MCF 10A (cell line): ENCODE data around the gene UPK3A. TPM values are rescaled to one million over a fixed set of nuclear protein-coding genes. Genes with fewer than 3 reads are reported as not detected.

Experiments
- BruUV-seq: library from RNA; stranded (reverse); fragments of 400-500 nt; replicated peaks from 2 replicates; lab custom pipeline; 2021; lab: Mats Ljungman, UMichigan
- CTCF ChIA-PET: fragments of 300-600 bp; sonication (Branson Sonifier 250); formaldehyde crosslinking; extraction: SDS; loops from one replicate; lab custom pipeline; 2021; ENCODE audit warnings: antibody characterized with exemption, inconsistent platforms; lab: Yijun Ruan, JAX
- POLR2A ChIA-PET: fragments of 300-600, 350-650 bp; sonication (Branson Sonifier 250); formaldehyde crosslinking; extraction: SDS; loops from one replicate; lab custom pipeline; 2020; ENCODE audit warnings: antibody characterized with exemption, inconsistent platforms; lab: Yijun Ruan, JAX
- DNase-seq: peaks from one replicate; pipeline ENCODE4 v3.0.0-alpha.2; 2018; ENCODE audit not compliant: unreplicated experiment
- H3K27ac Mint-ChIP-seq: one replicate; pipeline ENCODE4 v1.8.0; 2022; ENCODE audit warnings: mild to moderate bottlenecking, low read depth, mixed read lengths; ENCODE audit not compliant: unreplicated experiment
- H3K27me3 Mint-ChIP-seq: one replicate; pipeline ENCODE4 v1.8.0; 2022; ENCODE audit warnings: mixed read lengths; ENCODE audit not compliant: insufficient read depth, unreplicated experiment
- H3K36me3 Mint-ChIP-seq: one replicate; pipeline ENCODE4 v1.8.0; 2022; ENCODE audit warnings: mild to moderate bottlenecking, moderate library complexity, mixed read lengths; ENCODE audit not compliant: insufficient read depth, unreplicated experiment
- H3K4me1 Mint-ChIP-seq: one replicate; pipeline ENCODE4 v1.8.0; 2022; ENCODE audit warnings: mixed read lengths; ENCODE audit not compliant: insufficient read depth, unreplicated experiment
- H3K4me3 Mint-ChIP-seq: one replicate; pipeline ENCODE4 v1.8.0; 2022; ENCODE audit warnings: mild to moderate bottlenecking, moderate library complexity, mixed read lengths; ENCODE audit not compliant: unreplicated experiment
- H3K9me3 Mint-ChIP-seq: one replicate; pipeline ENCODE4 v1.8.0; 2022; ENCODE audit warnings: mixed read lengths; ENCODE audit not compliant: unreplicated experiment
- intact Hi-C: fragments of 100-400 bp; cut with micrococcal nuclease; formaldehyde crosslinking; loops from 2 replicates; pipeline ENCODE4 v1.14.1; 2022
- total RNA-seq: library from RNA; stranded (reverse); gene quantifications from 2 replicates; pipeline ENCODE4 v1.2.3, GENCODE V29; 2022
- TF ChIP-seq, protein P1 (sequence below): fragments of 200-600 bp; IDR thresholded peaks from one replicate; pipeline ENCODE4 v1.8.0; 2022; ENCODE audit warnings: antibody characterized with exemption, mild to moderate bottlenecking; ENCODE audit not compliant: unreplicated experiment

UPK3A gene
- total RNA-seq, 1 experiment from 2014 or later, result not detected

DNA sequence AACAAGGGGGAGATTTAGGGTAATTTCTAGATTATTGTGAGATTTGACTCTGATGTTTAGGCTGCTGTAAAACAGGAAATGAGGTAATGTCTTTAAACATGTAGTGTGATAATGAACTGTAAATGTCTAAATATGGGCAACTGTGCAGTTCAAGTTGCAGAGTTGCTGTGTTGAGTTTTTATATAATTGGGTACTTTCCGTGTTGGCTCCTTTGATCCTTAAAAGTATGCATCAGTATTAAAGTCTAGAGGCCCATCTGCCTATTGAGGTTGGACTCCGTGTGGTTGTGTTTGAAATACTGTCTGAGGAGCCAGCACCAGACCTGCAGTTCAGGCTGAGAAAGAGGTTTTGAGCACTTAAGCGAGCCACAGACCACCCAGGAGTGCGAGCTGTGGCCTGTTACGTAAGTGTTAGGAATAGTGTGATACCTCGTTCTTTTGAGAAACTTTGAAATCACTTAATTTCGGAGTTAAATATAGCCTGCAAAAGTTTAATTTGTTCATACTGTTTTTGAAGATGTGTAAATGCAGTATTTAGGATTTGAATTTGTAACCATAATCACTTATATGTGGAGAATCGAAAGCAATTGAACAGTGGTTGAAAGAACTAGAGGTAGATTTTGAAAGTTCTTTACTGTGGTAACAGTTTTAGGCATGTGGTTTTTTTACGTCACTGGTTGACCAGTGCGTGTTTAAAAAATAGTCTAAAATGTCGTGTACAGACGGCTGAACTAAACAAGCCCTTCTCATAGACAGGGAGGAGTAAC is 34.0 kb downstream of the UPK3A start:
- Mint-ChIP-seq H3K27me3 (no peaks in the 10 kb centered on the region), H3K4me3 (no peak overlapping the region), H3K9me3 (no peaks in the 10 kb centered on the region), H3K4me1 (peaks cover 15% of the 10 kb centered on the region), H3K36me3 (peaks cover 16% of the 10 kb centered on the region), H3K27ac (no peak overlapping the region)
- DNase-seq, result no peak
- BruUV-seq, result no TSS peak
- ChIA-PET POLR2A (interaction anchor here (0.7 kb wide), 1 partner anchor 219 kb away, joined by 3 read pairs; no protein-coding TSS in a partner anchor), CTCF (interaction anchor here (0.6 kb wide), 1 partner anchor 10 kb away, joined by 3 read pairs; no protein-coding TSS in a partner anchor)
- intact Hi-C loops, result no loop called here
- TF ChIP-seq, protein P1, sequence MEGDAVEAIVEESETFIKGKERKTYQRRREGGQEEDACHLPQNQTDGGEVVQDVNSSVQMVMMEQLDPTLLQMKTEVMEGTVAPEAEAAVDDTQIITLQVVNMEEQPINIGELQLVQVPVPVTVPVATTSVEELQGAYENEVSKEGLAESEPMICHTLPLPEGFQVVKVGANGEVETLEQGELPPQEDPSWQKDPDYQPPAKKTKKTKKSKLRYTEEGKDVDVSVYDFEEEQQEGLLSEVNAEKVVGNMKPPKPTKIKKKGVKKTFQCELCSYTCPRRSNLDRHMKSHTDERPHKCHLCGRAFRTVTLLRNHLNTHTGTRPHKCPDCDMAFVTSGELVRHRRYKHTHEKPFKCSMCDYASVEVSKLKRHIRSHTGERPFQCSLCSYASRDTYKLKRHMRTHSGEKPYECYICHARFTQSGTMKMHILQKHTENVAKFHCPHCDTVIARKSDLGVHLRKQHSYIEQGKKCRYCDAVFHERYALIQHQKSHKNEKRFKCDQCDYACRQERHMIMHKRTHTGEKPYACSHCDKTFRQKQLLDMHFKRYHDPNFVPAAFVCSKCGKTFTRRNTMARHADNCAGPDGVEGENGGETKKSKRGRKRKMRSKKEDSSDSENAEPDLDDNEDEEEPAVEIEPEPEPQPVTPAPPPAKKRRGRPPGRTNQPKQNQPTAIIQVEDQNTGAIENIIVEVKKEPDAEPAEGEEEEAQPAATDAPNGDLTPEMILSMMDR, result no peak

DNA sequence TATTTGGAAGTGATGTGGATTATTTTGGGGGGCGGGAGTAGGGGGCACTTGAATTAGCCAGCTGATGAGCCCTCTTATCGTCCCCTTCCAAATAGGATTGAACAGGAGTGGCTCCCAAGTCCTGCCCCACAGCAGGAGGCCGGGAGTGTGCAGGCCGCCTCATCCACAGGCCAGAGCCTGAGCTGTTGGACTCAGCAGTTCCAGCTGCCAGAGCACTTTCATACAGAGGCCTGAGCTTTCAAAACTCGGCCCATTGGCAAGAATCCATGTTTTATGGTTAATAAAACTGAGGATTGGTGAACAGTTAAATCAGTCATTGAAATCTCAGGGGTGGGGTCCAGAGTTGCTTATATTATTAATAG is 34.6 kb downstream of the UPK3A start:
- Mint-ChIP-seq H3K4me3 (no peak overlapping the region), H3K36me3 (peaks cover 21% of the 10 kb centered on the region), H3K27me3 (no peaks in the 10 kb centered on the region), H3K9me3 (no peaks in the 10 kb centered on the region), H3K27ac (no peak overlapping the region), H3K4me1 (peaks cover 15% of the 10 kb centered on the region)
- intact Hi-C loops, result no loop called here
- POLR2A ChIA-PET, result interaction anchor here (0.7 kb wide), 1 partner anchor 218 kb away, joined by 3 read pairs; no protein-coding TSS in a partner anchor
- CTCF ChIA-PET, result no interaction called here
- TF ChIP-seq, protein P1, result no peak
- BruUV-seq, result no TSS peak
- DNase-seq, result no peak

DNA sequence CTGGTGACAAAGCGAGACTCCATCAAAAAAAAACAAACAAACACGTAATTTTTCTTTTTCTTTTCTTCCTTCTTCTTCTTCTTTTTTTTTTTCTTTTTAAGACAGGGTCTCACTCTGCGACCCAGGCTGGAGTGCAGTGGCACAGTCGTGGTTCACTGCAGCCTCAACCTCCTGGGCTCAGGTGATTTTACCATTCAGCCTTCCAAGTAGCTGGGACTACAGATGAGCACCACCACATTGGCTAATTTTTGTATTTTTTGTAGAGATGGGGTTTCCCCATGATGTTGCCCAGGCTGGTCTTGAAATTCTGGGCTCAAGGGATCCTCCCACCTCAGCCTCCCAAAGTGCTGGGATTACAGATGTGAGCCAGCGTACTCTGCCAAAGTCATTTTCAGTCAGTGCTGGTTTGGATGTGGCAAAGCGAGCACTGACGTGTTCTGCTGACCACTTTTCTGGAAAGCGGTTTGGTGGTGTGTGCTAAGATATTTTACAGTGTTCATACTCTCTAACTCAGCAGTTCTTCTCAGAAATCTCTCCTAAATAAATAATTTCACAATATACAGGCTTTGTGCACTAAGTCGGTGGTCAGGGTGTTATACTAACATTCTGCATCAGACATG is 35.7 kb downstream of the UPK3A start:
- Mint-ChIP-seq H3K4me3 (no peak overlapping the region), H3K9me3 (no peaks in the 10 kb centered on the region), H3K4me1 (peaks cover 15% of the 10 kb centered on the region), H3K27me3 (no peaks in the 10 kb centered on the region), H3K36me3 (peaks cover 27% of the 10 kb centered on the region), H3K27ac (no peak overlapping the region)
- ChIA-PET POLR2A (no interaction called here), CTCF (no interaction called here)
- BruUV-seq, result no TSS peak
- DNase-seq, result no peak
- TF ChIP-seq, protein P1, result no peak
- intact Hi-C loops, result no loop called here

DNA sequence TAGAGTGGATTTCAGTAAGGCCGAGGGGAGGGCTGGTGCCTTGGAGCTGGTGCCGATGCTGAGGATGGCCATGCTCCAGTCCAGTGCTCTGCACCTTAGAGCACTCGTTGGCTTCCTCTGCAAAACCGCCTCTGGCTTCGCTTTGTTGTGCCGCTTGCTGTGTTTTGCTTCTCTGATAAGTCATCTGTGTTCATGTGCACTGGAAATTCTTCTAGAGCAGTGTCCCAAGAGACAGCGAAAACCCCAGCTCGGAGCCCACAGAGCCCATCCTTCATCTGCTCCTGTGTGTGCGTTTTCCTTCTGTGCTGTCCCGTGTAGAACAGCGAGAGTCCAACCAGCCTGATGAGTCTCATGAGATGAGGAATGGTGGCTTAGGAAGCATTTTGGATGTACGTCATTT is 37.1 kb downstream of the UPK3A start:
- H3K36me3 Mint-ChIP-seq, result peaks cover 29% of the 10 kb centered on the region
- peaks cover 15% of the 10 kb centered on the region for H3K4me1 Mint-ChIP-seq
- intact Hi-C loops, result no loop called here
- TF ChIP-seq, protein P1, result no peak
- no peaks in the 10 kb centered on the region for H3K27me3 Mint-ChIP-seq
- no peak overlapping the region for H3K4me3 Mint-ChIP-seq
- H3K9me3 Mint-ChIP-seq, result no peaks in the 10 kb centered on the region
- BruUV-seq, result no TSS peak
- ChIA-PET CTCF (interaction anchor here (0.6 kb wide), 1 partner anchor 224 kb away, joined by 3 read pairs; no protein-coding TSS in a partner anchor), POLR2A (no interaction called here)
- no peak for DNase-seq
- H3K27ac Mint-ChIP-seq, result no peak overlapping the region
